ENCODE results near the gene UBA1.
"Not testable (repeated sequence)": the region's sequence is repeated elsewhere in the genome, so short reads cannot be mapped to it uniquely, and the experiment has no call there.

Gene UBA1

GRCh38 chrX:47230136-47230868, 36.7 kb downstream of the UBA1 start:
- no peak for DNase-seq (ENCODE audit: low spot score)

- DNase-seq (ENCODE audit: low spot score) = no peak
These were observed 37.5 kb downstream of the UBA1 start for GRCh38 chrX:47231167-47231566.

- DNase-seq (ENCODE audit: low spot score) = no peak
These were observed 38.7 kb downstream of the UBA1 start for GRCh38 chrX:47232197-47232802.

- DNase-seq (ENCODE audit: low spot score) = peak; percentile 72
These were observed 39.2 kb downstream of the UBA1 start, which contains the start of gene USP11 for GRCh38 chrX:47232803-47233332. Gene USP11 (plus strand): TSS chrX:47233009. CDS start chrX:47233044, 35 bp downstream.

- peak; percentile 98 for DNase-seq (ENCODE audit: low spot score)
These were observed 39.9 kb downstream of the UBA1 start for GRCh38 chrX:47233333-47234113.

- no peak for DNase-seq (ENCODE audit: low spot score)
These were observed 41.0 kb downstream of the UBA1 start for GRCh38 chrX:47234583-47234982.

- no peak for DNase-seq (ENCODE audit: low spot score)
These were observed 42.1 kb downstream of the UBA1 start for GRCh38 chrX:47235691-47236103.

GRCh38 chrX:47239199-47239598, 45.6 kb downstream of the UBA1 start:
- no peak for DNase-seq (ENCODE audit: low spot score)

- DNase-seq (ENCODE audit: low spot score) = no peak
These were observed 46.4 kb downstream of the UBA1 start for GRCh38 chrX:47239898-47240545.

- no peak for DNase-seq (ENCODE audit: low spot score)
These were observed 47.0 kb downstream of the UBA1 start for GRCh38 chrX:47240619-47241018.

GRCh38 chrX:47241201-47242011, 47.8 kb downstream of the UBA1 start:
- DNase-seq (ENCODE audit: low spot score) = no peak

GRCh38 chrX:47242321-47242720, 48.7 kb downstream of the UBA1 start:
- no peak for DNase-seq (ENCODE audit: low spot score)

- DNase-seq (ENCODE audit: low spot score) = no peak
These were observed 49.7 kb downstream of the UBA1 start for GRCh38 chrX:47243351-47243750.

GRCh38 chrX:47244676-47245075, 51.0 kb downstream of the UBA1 start:
- no peak for DNase-seq (ENCODE audit: low spot score)

GRCh38 chrX:47245156-47245555, 51.5 kb downstream of the UBA1 start:
- DNase-seq (ENCODE audit: low spot score) = no peak

- no peak for DNase-seq (ENCODE audit: low spot score)
These were observed 53.8 kb downstream of the UBA1 start for GRCh38 chrX:47247206-47247998.

GRCh38 chrX:47247999-47248320, 54.3 kb downstream of the UBA1 start:
- no peak for DNase-seq (ENCODE audit: low spot score)

- no peak for DNase-seq (ENCODE audit: low spot score)
These were observed 54.9 kb downstream of the UBA1 start for GRCh38 chrX:47248576-47248975.

GRCh38 chrX:47250017-47250347, 56.4 kb downstream of the UBA1 start:
- no peak for DNase-seq (ENCODE audit: low spot score)

GRCh38 chrX:47257620-47258019, 64.0 kb downstream of the UBA1 start:
- not testable (repeated sequence) for DNase-seq (ENCODE audit: low spot score)

Data from SW480 (cell line).